GM18951 (cell line): Measurements from ENCODE around the gene RFWD3.

Experiments used
- POLR2A ChIP-seq: IDR thresholded peaks from 4 replicates; pipeline ENCODE4 v1.6.1; 2011; ENCODE audit warnings: mild to moderate bottlenecking; ENCODE audit not compliant: insufficient read length, insufficient read depth; ENCODE audit errors: extremely low read depth
- in situ Hi-C: fragments of 300-500 bp; cut with MboI; formaldehyde crosslinking; loops from one replicate; pipeline ENCODE4 v1.12.0; 2022; ENCODE audit warnings: low sequenced_read_pairs, mixed read lengths, inconsistent platforms; ENCODE audit not compliant: unreplicated experiment

Gene RFWD3

DNA sequence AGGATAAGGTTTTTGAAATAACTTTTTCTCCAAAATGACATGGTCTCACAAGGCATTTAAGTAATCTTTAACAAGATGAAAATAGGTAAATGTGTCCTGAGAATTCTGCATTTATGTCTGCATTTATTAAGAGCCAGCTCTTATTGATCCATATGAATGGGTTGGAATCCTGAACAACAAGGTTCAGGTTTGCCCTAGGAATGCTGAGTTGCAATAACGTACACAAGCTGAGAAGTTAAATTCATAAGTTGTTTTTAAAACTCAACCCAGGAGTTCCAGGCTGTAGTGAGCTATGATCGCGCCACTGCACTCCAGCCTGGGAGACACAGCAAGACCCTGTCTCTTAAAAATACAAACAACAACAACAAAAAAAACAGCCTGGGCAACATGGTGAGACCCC, 87.8 kb downstream of the RFWD3 start:
- in situ Hi-C loops = no loop called here
- TF ChIP-seq POLR2A = no peak

DNA sequence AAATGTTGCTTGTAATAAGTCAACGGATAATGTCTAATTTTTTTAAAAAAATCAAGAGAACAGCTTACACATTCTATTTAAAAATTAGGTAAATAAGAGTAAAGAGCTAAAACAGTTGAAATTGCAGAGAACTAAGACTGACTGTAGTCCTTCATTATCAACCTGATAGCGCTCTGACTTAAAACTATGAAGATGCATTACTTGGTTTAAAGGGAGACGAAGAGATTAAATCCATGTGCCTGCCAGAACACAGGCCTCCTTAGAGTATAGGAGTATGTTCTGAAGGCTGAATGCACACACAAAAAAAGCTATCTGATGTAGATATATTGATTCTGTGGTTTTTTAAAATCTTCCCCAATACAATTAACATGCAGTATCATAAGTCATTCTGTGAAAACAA, 88.2 kb downstream of the RFWD3 start:
- TF ChIP-seq POLR2A = no peak
- in situ Hi-C loops = no loop called here

- in situ Hi-C loops = no loop called here
- no peak for TF ChIP-seq POLR2A
Observed at GRCh38 chr16:74577882-74578366, 88.8 kb downstream of the RFWD3 start.

DNA sequence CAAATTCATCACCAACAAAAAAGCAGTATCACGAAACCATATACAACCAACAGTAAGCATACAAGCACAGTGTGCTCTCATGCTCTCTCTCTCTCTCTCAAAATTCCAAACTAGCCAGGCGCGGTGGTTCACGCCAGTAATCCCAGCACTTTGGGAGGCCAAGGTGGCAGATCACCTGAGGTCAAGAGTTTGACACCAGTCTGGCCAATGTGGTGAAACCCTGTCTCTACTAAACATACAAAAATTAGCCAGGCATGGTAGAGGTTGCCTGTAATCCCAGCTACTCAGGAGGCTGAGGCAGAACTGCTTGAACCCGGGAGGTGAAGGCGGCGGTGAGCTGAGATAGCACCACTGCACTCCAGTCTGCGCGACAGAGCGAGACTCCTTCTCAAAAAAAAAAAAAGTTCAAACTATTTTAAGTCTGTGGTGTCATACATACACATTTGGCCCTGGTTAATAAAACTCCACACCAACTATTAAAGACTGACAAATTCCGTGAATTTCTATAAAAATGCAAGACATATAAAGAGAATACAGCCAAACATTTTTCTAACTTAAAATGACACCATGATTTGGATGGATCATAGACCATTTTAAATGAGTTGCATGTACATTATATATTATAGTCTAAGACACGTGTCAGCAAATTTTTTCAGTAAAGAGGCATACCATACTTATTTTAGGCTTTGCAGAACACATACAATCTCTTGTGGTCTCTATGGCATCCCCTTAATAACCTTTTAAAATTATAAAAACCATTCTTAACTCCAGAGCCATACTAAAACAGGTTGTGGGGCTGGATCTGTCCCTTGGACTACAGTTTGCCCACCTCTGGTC, 90.7 kb downstream of the RFWD3 start:
- TF ChIP-seq POLR2A = no peak
- in situ Hi-C loops = no loop called here

- in situ Hi-C loops = no loop called here
- no peak for TF ChIP-seq POLR2A
Observed at GRCh38 chr16:74575175-74575806, 91.4 kb downstream of the RFWD3 start.

- in situ Hi-C loops = no loop called here
- TF ChIP-seq POLR2A = no peak
Observed at GRCh38 chr16:74574146-74574545, 92.5 kb downstream of the RFWD3 start.

DNA sequence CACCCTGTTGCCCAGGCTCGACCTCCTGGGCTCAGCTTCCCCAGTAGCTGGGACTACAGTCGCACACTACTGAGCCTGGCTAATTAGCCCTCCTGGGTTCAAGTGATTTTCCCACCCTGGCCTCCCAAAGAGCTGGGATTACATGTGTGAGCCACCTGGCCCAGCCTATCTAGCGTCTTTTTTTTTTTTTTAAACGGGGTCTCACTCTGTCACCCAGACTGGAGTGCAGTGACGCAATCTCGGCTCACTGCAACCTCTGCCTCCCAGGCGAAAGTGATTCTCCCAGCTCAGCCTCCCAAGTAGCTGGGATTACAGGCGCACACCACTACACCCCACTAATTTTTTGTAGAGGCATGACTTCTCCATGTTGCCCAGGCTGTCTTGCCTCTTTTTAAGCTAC, 93.1 kb downstream of the RFWD3 start:
- no peak for TF ChIP-seq POLR2A
- in situ Hi-C loops = no loop called here
